Trophoblast cell (in vitro differentiated cells and primary cell): ENCODE data around the gene ERP29.
"Not testable (repeated sequence)": the region's sequence is repeated elsewhere in the genome, so short reads cannot be mapped to it uniquely, and the experiment has no call there.

Source experiments
- DNase-seq, 2 donors: peaks; one replicate each; pipeline ENCODE4 v3.0.0-alpha.2; 2016
- H2AFZ ChIP-seq: 2 replicates; pipeline ENCODE4 v1.6.1; 2013; ENCODE audit warnings: low read length, moderate library complexity, mild to moderate bottlenecking; ENCODE audit not compliant: insufficient read depth, poor library complexity
- H2AK5ac ChIP-seq: 2 replicates; pipeline ENCODE4 v1.6.1; 2013; ENCODE audit warnings: mild to moderate bottlenecking, low read length
- H2BK120ac ChIP-seq: 2 replicates; pipeline ENCODE4 v1.6.1; 2013; ENCODE audit warnings: low read length, mild to moderate bottlenecking, moderate library complexity; ENCODE audit not compliant: insufficient read depth, poor library complexity
- H2BK12ac ChIP-seq: 2 replicates; pipeline ENCODE4 v1.6.1; 2013; ENCODE audit warnings: mild to moderate bottlenecking, low read length, moderate library complexity
- H2BK5ac ChIP-seq: 2 replicates; pipeline ENCODE4 v1.6.1; 2013; ENCODE audit warnings: low read length, low read depth, moderate library complexity, mild to moderate bottlenecking; ENCODE audit not compliant: poor library complexity
- H3K14ac ChIP-seq: 2 replicates; pipeline ENCODE4 v1.6.1; 2013; ENCODE audit warnings: mild to moderate bottlenecking, low read length
- H3K18ac ChIP-seq: 2 replicates; pipeline ENCODE4 v1.6.1; 2013; ENCODE audit warnings: mild to moderate bottlenecking, low read length
- H3K23ac ChIP-seq: 2 replicates; pipeline ENCODE4 v1.6.1; 2013; ENCODE audit warnings: low read length
- H3K27ac ChIP-seq: 2 replicates; pipeline ENCODE4 v1.5.1; 2013; ENCODE audit warnings: low read depth, mild to moderate bottlenecking, inconsistent platforms, low read length, moderate library complexity
- H3K27me3 ChIP-seq: 2 replicates; pipeline ENCODE4 v1.6.1; 2013; ENCODE audit warnings: inconsistent platforms, mild to moderate bottlenecking, low read length, moderate library complexity; ENCODE audit not compliant: insufficient read depth
- H3K36me3 ChIP-seq, 2 experiments: 1 replicate in 1 of 2; 2 replicates in 1 of 2; pipeline ENCODE4 v1.6.1; 2013; ENCODE audit warnings: low read length in 2 of 2, mild to moderate bottlenecking in 2 of 2, moderate library complexity in 1 of 2; ENCODE audit not compliant: insufficient read depth in 2 of 2, control insufficient read depth in 1 of 2
- H3K4ac ChIP-seq: 2 replicates; pipeline ENCODE4 v1.6.1; 2013; ENCODE audit warnings: low read depth, mild to moderate bottlenecking, low read length, moderate library complexity
- H3K4me1 ChIP-seq, 2 experiments: 1 replicate in 1 of 2; 2 replicates in 1 of 2; pipeline ENCODE4 v1.6.1; 2013; ENCODE audit warnings: low read length in 2 of 2, mild to moderate bottlenecking in 2 of 2, moderate library complexity in 1 of 2; ENCODE audit not compliant: insufficient read depth in 2 of 2, control insufficient read depth in 1 of 2
- H3K4me2 ChIP-seq: 2 replicates; pipeline ENCODE4 v1.6.1; 2013; ENCODE audit warnings: inconsistent platforms, mild to moderate bottlenecking, low read length, moderate library complexity
- H3K4me3 ChIP-seq: 2 replicates; pipeline ENCODE4 v1.5.1; 2013; ENCODE audit warnings: mild to moderate bottlenecking, low read depth, low read length, inconsistent platforms
- H3K79me1 ChIP-seq: one replicate; pipeline ENCODE4 v1.6.1; 2013; ENCODE audit warnings: low read length
- H3K79me2 ChIP-seq: 2 replicates; pipeline ENCODE4 v1.6.1; 2013; ENCODE audit warnings: low read length, mild to moderate bottlenecking; ENCODE audit not compliant: control insufficient read depth, insufficient read depth, poor library complexity
- H3K9ac ChIP-seq: 2 replicates; pipeline ENCODE4 v1.6.1; 2013; ENCODE audit warnings: mild to moderate bottlenecking, low read length
- H3K9me3 ChIP-seq: 2 replicates; pipeline ENCODE4 v1.6.1; 2013; ENCODE audit warnings: low read depth, mild to moderate bottlenecking, control low read depth, inconsistent platforms, low read length; ENCODE audit not compliant: insufficient read depth
- H4K12ac ChIP-seq: 2 replicates; pipeline ENCODE4 v1.6.1; 2013; ENCODE audit warnings: low read depth, mild to moderate bottlenecking, low read length, moderate library complexity
- H4K8ac ChIP-seq: 2 replicates; pipeline ENCODE4 v1.6.1; 2013; ENCODE audit warnings: low read depth, mild to moderate bottlenecking, low read length, moderate library complexity
- H4K91ac ChIP-seq: one replicate; pipeline ENCODE4 v1.6.1; 2013; ENCODE audit warnings: low read depth, mild to moderate bottlenecking, low read length, moderate library complexity
- WGBS: extraction: QIAGEN DNeasy Blood & Tissue Kit; methylation state at CpG from one replicate; pipeline ENCODE4 v1.1.7; 2013; ENCODE audit warnings: missing lambda C conversion rate; ENCODE audit not compliant: insufficient read length, insufficient coverage; ENCODE audit errors: extremely low coverage; 5-methylcytosine and 5-hydroxymethylcytosine counted together

ERP29 gene

DNA sequence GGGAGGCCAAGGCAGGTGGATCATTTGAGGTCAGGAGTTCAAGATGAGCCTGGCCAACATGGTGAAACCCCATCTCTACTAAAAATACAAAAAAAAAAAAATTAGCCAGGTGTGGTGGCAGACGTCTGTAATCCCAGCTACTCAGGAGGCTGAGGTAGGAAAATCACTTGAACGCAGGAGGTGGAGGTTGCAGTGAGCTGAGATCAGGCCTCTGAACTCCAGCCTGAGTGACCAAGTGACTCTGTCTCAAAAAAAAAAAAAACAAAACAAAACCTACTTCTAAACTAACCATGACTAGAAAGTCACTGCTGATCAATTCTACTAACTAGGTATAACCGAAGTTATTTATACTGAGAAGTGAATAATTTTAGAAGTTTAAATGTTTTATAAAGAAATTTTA, 3.6 kb upstream of the ERP29 start:
- WGBS, result no CpG with 5 or more reads among the region's 3 CpGs

DNA sequence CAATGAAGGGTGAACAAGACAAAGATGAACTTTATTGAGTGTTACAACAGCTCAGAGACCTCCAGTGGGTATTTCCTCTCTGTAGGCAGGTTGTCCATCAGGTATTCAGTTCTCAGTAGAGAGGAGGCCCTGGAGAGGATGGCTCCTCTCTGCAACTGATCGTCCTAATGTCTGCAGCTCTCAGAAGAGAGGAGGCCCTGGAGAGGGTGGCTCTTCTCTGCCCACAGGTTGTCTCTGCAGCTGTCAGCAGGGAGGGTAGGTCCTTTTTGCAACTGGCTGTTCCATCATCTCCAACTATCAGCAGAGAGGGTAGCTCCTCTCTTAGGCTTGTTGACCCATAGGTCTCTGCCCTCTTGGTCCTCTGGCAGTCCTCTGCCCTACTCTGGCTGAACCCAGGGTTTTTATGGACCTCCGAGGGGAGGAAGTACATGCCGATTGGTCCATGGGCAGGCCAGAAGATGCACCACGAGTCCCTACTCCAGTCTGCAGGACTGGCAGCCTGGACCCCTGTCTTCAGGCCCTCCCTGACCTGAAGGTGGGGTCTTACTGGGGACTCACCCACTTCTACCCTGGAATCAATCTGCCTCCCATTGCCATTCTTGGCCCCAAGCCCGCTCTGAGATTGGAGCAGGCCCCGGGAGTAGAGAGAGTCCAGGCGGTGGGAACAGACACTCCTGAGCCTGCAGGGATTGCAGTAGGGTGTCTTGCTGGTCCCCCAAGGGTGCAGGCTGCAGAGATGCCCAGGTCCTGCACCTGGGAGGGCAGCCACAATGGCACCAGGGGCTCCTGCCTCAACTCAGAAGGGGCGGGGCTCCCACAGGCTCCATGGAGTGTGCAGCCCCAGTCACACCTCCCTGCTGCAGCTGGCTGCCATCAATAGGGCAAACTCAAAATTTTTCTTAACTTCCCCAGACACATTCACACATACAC, 2.5 kb upstream of the ERP29 start:
- Histone ChIP-seq H3K36me3 (no peaks in the 10 kb centered on the region), H2BK12ac (no peak overlapping the region), H3K18ac (no peak overlapping the region), H2AK5ac (no peak overlapping the region), H3K23ac (no peak overlapping the region), H2BK120ac (no peak overlapping the region), H3K79me2 (peaks cover 18% of the 10 kb centered on the region), H3K27ac (no peak overlapping the region), H3K27me3 (no peaks in the 10 kb centered on the region), H2BK5ac (no peak overlapping the region), H3K79me1 (peaks cover 15% of the 10 kb centered on the region), H3K14ac (no peak overlapping the region), H3K9ac (no peak overlapping the region), H3K4me3 (no peak overlapping the region), H2AFZ (no peak overlapping the region), H3K4me1 (peaks cover 5 to 13% of the 10 kb centered on the region in 2 experiments), H3K4me2 (no peak overlapping the region), H3K9me3 (peaks cover 5% of the 10 kb centered on the region), H3K4ac (no peak overlapping the region), H4K12ac (no peak overlapping the region), H4K8ac (no peak overlapping the region), H4K91ac (no peak overlapping the region)
- DNase-seq, result no peak
- no CpG with 5 or more reads among the region's 8 CpGs for WGBS

More for the DNA sequence above, 3.6 kb upstream of the ERP29 start:
- not testable (repeated sequence) for H3K9ac ChIP-seq, H2BK5ac ChIP-seq, H3K18ac ChIP-seq, DNase-seq, H2BK12ac ChIP-seq, H3K9me3 ChIP-seq, H2BK120ac ChIP-seq, H3K36me3 ChIP-seq, H3K4ac ChIP-seq, H3K23ac ChIP-seq, H3K27ac ChIP-seq, H4K91ac ChIP-seq, H3K4me3 ChIP-seq, H4K8ac ChIP-seq, H2AK5ac ChIP-seq, H3K14ac ChIP-seq, H4K12ac ChIP-seq, H3K27me3 ChIP-seq, H2AFZ ChIP-seq, H3K4me2 ChIP-seq
- H3K79me2 ChIP-seq, result peaks cover 14% of the 10 kb centered on the region
- H3K4me1 ChIP-seq, result peaks cover 5 to 12% of the 10 kb centered on the region in 2 experiments
- H3K79me1 ChIP-seq, result peaks cover 15% of the 10 kb centered on the region

DNA sequence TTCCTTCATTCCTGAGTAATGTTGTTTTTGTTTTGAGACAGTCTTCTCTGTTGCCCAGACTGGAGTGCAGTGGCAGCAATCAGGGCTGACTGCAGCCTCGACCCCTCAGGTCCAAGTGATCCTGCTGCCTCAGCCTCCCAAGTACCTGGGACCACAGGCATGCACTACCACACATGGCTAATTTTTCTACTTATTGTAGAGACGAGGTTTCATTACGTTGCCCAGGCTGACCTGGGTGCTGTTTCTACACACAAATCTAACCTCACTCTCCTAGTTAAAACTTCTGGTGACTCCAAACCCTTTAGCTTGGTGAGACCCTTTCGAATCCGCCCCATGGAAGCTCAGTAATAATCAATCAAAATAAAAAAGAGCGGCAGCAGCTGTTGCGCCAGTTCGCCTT, 1.5 kb upstream of the ERP29 start:
- Histone ChIP-seq H3K9ac (no peak overlapping the region), H2AFZ (no peak overlapping the region), H3K4me3 (no peak overlapping the region), H3K18ac (peak overlapping the region; percentile 69), H2BK5ac (no peak overlapping the region), H3K4me1 (peaks cover 5 to 13% of the 10 kb centered on the region in 2 experiments), H3K79me1 (peaks cover 15% of the 10 kb centered on the region), H4K8ac (no peak overlapping the region), H3K23ac (no peak overlapping the region), H3K27ac (no peak overlapping the region), H2AK5ac (no peak overlapping the region), H4K12ac (no peak overlapping the region), H3K14ac (no peak overlapping the region), H3K27me3 (no peaks in the 10 kb centered on the region), H2BK12ac (no peak overlapping the region), H3K79me2 (peaks cover 18% of the 10 kb centered on the region), H3K4ac (peak overlapping the region; percentile 17), H3K4me2 (peak overlapping the region; percentile 94), H2BK120ac (no peak overlapping the region), H4K91ac (no peak overlapping the region), H3K36me3 (peaks cover 0 to 2% of the 10 kb centered on the region in 2 experiments), H3K9me3 (peaks cover 5% of the 10 kb centered on the region)
- WGBS, result no CpG with 5 or more reads among the region's 8 CpGs
- DNase-seq, result no peak

DNA sequence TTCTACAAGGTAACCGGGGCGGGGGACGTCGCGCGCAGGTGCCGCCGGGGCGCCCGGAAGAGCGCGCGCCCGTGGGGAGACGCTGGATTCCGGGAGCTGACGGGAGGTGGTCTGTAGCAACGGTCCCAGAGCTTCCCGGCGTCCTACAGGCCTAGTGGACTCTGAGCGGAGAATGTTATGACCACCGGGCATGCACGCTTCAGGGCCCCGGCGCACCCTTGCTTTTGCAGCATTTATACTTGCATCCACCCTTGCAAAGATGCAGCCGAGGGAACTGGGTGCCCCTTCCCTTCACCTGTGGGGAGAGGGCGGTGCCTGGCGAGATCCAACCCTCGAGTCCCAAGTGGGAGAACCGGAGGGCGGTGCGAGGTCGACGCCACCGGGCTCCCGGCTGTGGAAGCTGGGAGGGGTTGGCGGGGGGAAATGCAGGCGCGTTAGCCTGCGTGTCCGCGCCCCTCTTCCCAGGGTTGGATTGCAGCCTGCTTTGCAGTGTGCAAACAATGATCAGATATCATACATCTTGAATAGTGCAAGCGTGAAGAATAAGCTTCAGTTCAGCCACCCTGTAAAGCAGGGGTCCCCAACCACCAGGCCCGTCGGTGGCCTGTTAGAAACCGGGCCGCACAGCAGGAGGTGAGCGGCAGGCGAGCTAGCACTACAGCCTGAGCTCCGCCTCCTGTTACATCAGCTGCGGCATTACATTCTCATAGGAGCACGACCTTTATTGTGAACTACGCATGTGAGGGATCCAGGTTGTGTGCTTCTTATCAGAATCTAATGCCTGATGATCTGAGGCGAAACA, 576 bp downstream of the ERP29 start:
- Histone ChIP-seq H3K4me3 (peak overlapping the region; percentile 99), H4K12ac (peak overlapping the region; percentile 31), H3K36me3 (peaks cover 2% of the 10 kb centered on the region in 2 experiments), H3K18ac (peak overlapping the region; percentile 24), H3K9me3 (peaks cover 5% of the 10 kb centered on the region), H2BK120ac (peak overlapping the region; percentile 24), H3K79me1 (peaks cover 15% of the 10 kb centered on the region), H3K27me3 (no peaks in the 10 kb centered on the region), H4K91ac (peak overlapping the region; percentile 65), H3K14ac (peak overlapping the region; percentile 45), H3K4ac (peak overlapping the region; percentile 93), H2BK12ac (no peak overlapping the region), H3K9ac (peak overlapping the region; percentile 81), H2BK5ac (peak overlapping the region; percentile 19), H4K8ac (peak overlapping the region; percentile 63), H2AK5ac (peak overlapping the region; percentile 1), H2AFZ (peak overlapping the region; percentile 72), H3K27ac (peak overlapping the region; percentile 78), H3K4me1 (peaks cover 7 to 13% of the 10 kb centered on the region in 2 experiments), H3K4me2 (peak overlapping the region; percentile 83), H3K79me2 (peaks cover 18% of the 10 kb centered on the region), H3K23ac (no peak overlapping the region)
- peak; percentile 65 to 75 for DNase-seq
- no CpG with 5 or more reads among the region's 54 CpGs for WGBS
